OCI-LY3 (cell line): Measurements from ENCODE around the gene NTHL1.

Experiments used
- H2AFZ ChIP-seq: fragments of 200-600, 300-600 bp; shearing (Covaris generic); 2 replicates; pipeline ENCODE4 v1.6.0; 2014; ENCODE audit warnings: antibody characterized with exemption, low read depth, low read length
- H3K27ac ChIP-seq: fragments of 200-600, 300-600 bp; sonication (generic); 2 replicates; pipeline ENCODE4 v1.5.1; 2014; ENCODE audit warnings: mild to moderate bottlenecking, low read length, moderate library complexity, mixed read lengths
- H3K27me3 ChIP-seq: fragments of 200-600, 300-600 bp; sonication (generic); 2 replicates; pipeline ENCODE4 v1.6.1; 2014; ENCODE audit warnings: low read depth, low read length, mixed read lengths
- H3K36me3 ChIP-seq: fragments of 200-600, 300-600 bp; sonication (generic); replicated peaks from 2 replicates; pipeline ENCODE3; 2014; ENCODE audit warnings: low read depth, low read length, mixed read lengths
- H3K4me1 ChIP-seq: fragments of 300-600, 200-600 bp; sonication (generic); 2 replicates; pipeline ENCODE4 v1.6.1; 2014; ENCODE audit warnings: low read length, mixed read lengths
- H3K4me2 ChIP-seq: fragments of 200-600, 300-600 bp; sonication (generic); 2 replicates; pipeline ENCODE4 v1.6.1; 2014; ENCODE audit warnings: low read length, mixed read lengths
- H3K4me3 ChIP-seq: fragments of 300-600, 200-600 bp; sonication (generic); 2 replicates; pipeline ENCODE4 v1.5.1; 2014; ENCODE audit warnings: antibody characterized with exemption, mild to moderate bottlenecking, low read length, moderate library complexity
- H3K79me2 ChIP-seq: fragments of 300-600, 200-600 bp; shearing (Covaris generic); 2 replicates; pipeline ENCODE4 v1.6.1; 2014; ENCODE audit warnings: mild to moderate bottlenecking, low read length, mixed read lengths
- H3K9ac ChIP-seq: fragments of 300-600, 200-600 bp; shearing (Covaris generic); 2 replicates; pipeline ENCODE4 v1.6.0; 2014; ENCODE audit warnings: mild to moderate bottlenecking, low read length, moderate library complexity
- H3K9me3 ChIP-seq: fragments of 200-600, 300-600 bp; shearing (Covaris generic); 2 replicates; pipeline ENCODE4 v1.6.1; 2014; ENCODE audit warnings: low read length, mixed read lengths; ENCODE audit not compliant: insufficient read depth
- H4K20me1 ChIP-seq: fragments of 200-600, 300-600 bp; sonication (generic); 2 replicates; pipeline ENCODE4 v1.6.1; 2016; ENCODE audit warnings: low read length, mixed read lengths; ENCODE audit not compliant: insufficient read depth
- EZH2phosphoT487 ChIP-seq: fragments of 200-600 bp; shearing (Covaris generic); IDR thresholded peaks from 2 replicates; pipeline ENCODE4 v1.6.1; 2018; ENCODE audit warnings: antibody characterized with exemption, mixed run types, low read depth
- TF ChIP-seq, protein P1 (sequence below): fragments of 200-600, 300-600 bp; sonication (generic); IDR thresholded peaks from 2 replicates; pipeline ENCODE4 v1.5.1; 2014; ENCODE audit warnings: antibody characterized with exemption, low read length, low read depth

The NTHL1 gene

DNA sequence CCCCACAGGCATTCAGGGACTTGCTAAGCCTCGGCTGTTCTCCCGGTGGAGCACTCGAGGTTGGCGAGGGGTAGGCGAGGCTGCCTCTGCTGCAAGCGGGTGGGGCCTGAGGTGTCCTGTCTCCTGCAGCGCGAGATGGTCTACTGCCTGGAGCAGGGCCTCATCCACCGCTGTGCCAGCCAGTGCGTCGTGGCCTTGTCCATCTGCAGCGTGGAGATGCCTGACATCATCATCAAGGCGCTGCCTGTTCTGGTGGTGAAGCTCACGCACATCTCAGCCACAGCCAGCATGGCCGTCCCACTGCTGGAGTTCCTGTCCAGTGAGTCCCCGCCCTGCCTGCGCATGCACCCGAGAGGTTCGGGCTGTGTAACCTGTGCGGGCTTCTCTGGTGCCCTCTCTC lies 26.4 kb upstream of the NTHL1 start:
- TF ChIP-seq, protein P1, sequence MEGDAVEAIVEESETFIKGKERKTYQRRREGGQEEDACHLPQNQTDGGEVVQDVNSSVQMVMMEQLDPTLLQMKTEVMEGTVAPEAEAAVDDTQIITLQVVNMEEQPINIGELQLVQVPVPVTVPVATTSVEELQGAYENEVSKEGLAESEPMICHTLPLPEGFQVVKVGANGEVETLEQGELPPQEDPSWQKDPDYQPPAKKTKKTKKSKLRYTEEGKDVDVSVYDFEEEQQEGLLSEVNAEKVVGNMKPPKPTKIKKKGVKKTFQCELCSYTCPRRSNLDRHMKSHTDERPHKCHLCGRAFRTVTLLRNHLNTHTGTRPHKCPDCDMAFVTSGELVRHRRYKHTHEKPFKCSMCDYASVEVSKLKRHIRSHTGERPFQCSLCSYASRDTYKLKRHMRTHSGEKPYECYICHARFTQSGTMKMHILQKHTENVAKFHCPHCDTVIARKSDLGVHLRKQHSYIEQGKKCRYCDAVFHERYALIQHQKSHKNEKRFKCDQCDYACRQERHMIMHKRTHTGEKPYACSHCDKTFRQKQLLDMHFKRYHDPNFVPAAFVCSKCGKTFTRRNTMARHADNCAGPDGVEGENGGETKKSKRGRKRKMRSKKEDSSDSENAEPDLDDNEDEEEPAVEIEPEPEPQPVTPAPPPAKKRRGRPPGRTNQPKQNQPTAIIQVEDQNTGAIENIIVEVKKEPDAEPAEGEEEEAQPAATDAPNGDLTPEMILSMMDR, result no peak
- TF ChIP-seq EZH2phosphoT487, result no peak
- Histone ChIP-seq H3K4me1 (no peaks in the 10 kb centered on the region), H3K36me3 (no peaks in the 10 kb centered on the region), H4K20me1 (no peaks in the 10 kb centered on the region), H3K4me3 (no peak overlapping the region), H2AFZ (no peak overlapping the region), H3K27ac (no peak overlapping the region), H3K9me3 (no peaks in the 10 kb centered on the region), H3K27me3 (no peaks in the 10 kb centered on the region), H3K4me2 (no peak overlapping the region), H3K79me2 (no peaks in the 10 kb centered on the region), H3K9ac (no peak overlapping the region)

DNA sequence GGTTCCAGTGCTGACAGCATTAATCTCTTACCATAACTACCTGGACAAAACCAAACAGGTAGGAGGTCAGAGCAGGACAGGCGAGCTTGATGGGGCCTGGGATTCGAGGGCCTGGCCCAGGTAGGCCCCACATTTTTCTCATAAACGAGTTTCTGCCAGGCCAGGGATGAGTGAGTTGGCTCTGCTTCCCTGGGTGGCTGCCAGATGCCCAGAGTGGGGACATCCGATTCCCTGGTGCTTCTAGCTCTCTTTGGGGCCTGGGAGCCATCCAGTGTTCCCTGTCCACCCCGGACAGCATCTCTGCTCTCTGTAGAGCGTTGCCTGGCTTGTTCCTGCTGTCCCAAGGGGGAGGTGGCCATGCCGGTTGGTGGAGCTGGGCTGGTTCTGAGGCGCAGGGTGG lies 25.3 kb upstream of the NTHL1 start:
- H3K79me2 ChIP-seq, result no peaks in the 10 kb centered on the region
- H3K9ac ChIP-seq, result no peak overlapping the region
- H3K36me3 ChIP-seq, result no peaks in the 10 kb centered on the region
- no peak overlapping the region for H3K4me2 ChIP-seq
- no peak for TF ChIP-seq EZH2phosphoT487
- TF ChIP-seq, protein P1, result no peak
- H4K20me1 ChIP-seq, result no peaks in the 10 kb centered on the region
- H3K4me1 ChIP-seq, result no peaks in the 10 kb centered on the region
- no peak overlapping the region for H3K27ac ChIP-seq
- H3K4me3 ChIP-seq, result no peak overlapping the region
- no peaks in the 10 kb centered on the region for H3K9me3 ChIP-seq
- no peaks in the 10 kb centered on the region for H3K27me3 ChIP-seq
- no peak overlapping the region for H2AFZ ChIP-seq

DNA sequence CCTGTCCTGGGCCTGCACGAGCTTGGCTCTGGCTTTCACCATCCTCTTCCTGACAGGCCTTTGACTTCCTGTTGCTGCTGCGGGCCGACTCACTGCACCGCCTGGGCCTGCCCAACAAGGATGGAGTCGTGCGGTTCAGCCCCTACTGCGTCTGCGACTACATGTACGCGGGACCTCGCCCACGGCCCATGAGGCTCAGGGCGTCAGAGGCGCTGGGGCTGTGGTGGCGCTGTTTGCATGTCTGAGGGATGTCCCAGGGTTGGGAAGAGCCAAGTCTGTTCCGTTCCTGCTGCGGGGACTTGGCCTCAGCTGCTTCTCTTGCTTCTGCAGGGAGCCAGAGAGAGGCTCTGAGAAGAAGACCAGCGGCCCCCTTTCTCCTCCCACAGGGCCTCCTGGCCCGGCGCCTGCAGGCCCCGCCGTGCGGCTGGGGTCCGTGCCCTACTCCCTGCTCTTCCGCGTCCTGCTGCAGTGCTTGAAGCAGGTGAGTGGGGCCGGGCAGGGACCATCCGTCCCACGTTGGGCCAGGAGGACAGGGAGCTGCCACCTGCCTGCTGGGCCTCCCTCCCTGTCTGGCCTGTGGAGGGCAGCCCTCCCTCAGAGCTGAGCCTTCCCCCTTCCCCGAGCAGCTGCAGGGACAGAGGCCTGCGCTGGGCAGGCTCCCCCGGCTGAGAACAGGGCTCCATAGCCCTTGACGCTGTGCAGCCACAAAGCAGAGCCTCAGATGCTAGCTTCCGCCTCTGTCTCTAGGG lies 24.0 kb upstream of the NTHL1 start:
- Histone ChIP-seq H3K36me3 (no peaks in the 10 kb centered on the region), H3K4me3 (no peak overlapping the region), H3K27me3 (no peaks in the 10 kb centered on the region), H4K20me1 (no peaks in the 10 kb centered on the region), H3K4me2 (no peak overlapping the region), H3K4me1 (no peaks in the 10 kb centered on the region), H2AFZ (no peak overlapping the region), H3K9ac (no peak overlapping the region), H3K79me2 (no peaks in the 10 kb centered on the region), H3K9me3 (no peaks in the 10 kb centered on the region), H3K27ac (no peak overlapping the region)
- TF ChIP-seq, protein P1, result no peak
- TF ChIP-seq EZH2phosphoT487, result no peak

DNA sequence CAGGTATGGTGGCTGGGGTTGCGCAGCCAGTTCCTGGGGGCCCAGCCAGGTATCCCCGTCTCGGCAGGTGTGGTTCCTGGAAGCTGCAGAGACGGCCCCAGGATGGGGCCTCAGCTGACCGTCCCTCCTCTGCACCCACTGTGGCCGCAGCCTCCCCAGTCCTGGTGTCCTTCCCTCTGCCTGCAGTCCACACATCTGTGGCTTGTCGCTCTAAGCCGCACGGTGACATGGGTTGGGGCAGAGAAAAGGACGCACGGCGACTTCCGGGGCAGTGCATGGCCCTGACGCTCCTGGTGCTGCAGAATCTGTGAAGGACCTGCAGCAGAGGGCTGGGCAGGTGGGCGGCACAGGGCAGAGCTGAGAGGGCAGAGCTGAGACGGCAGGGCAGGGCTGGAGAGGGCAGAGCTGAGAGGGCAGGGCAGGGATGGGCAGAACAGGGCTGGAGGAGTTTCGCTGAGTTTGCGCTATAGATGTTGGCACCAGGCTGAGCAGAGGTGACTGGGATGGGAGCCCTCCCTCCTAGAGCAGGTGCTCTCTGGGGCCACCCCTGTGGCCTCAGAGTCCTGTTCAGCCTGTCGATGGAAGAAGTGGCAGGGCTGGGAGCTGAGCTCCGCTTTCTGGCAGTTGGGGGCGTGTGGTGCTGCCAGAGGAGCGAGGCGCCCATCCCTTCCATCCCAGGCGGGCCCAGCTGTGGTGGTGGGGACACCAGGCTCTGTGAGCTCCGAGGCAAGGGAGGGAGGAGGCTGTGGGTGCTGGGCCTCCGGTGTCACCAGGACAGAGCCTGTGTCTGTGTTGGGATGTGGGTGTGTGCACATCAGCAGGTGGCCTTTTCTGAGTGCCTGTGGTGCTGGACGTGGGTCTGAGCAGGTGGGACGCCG lies 23.2 kb upstream of the NTHL1 start:
- Histone ChIP-seq H3K27me3 (no peaks in the 10 kb centered on the region), H2AFZ (no peak overlapping the region), H3K9me3 (no peaks in the 10 kb centered on the region), H3K27ac (no peak overlapping the region), H3K9ac (no peak overlapping the region), H3K4me2 (no peak overlapping the region), H3K79me2 (no peaks in the 10 kb centered on the region), H3K36me3 (peaks cover 7% of the 10 kb centered on the region), H3K4me3 (no peak overlapping the region), H4K20me1 (no peaks in the 10 kb centered on the region), H3K4me1 (no peaks in the 10 kb centered on the region)
- TF ChIP-seq EZH2phosphoT487, result no peak
- TF ChIP-seq, protein P1, result no peak
